ENCODE measurements around the gene FADS2. TPM values are rescaled to one million over a fixed set of nuclear protein-coding genes. Genes with fewer than 3 reads are reported as not detected.
A peak's percentile ranks its signal among the peaks of the same experiment; 100 is the strongest.

Gene FADS2
- polyA plus RNA-seq, 2 donors = 5.1 to 8.7 TPM

- H3K36me3 ChIP-seq (ENCODE audit: control insufficient read depth in 2 of 2, insufficient read depth in 2 of 2, low read length in 1 of 2) = no peaks in the 10 kb centered on the region
- H3K4me3 ChIP-seq (ENCODE audit: low read depth in 1 of 2, low read length in 2 of 2) = no peak overlapping the region
- peaks cover 0 to 4% of the 10 kb centered on the region in 2 donors for H3K27me3 ChIP-seq (ENCODE audit: control insufficient read depth in 1 of 2, insufficient read depth in 2 of 2, low read length in 2 of 2)
- peaks cover 5 to 18% of the 10 kb centered on the region in 2 donors for H3K4me1 ChIP-seq (ENCODE audit: control insufficient read depth in 2 of 2, insufficient read depth in 2 of 2, low read length in 1 of 2)
- no peak overlapping the region for H3K27ac ChIP-seq (ENCODE audit: low read depth in 2 of 2, low read length in 1 of 2)
- no peaks in the 10 kb centered on the region for H3K9me3 ChIP-seq (ENCODE audit: control insufficient read depth in 2 of 2, insufficient read depth in 1 of 2, low read depth in 1 of 2, low read length in 1 of 2)
- 81 to 90% methylated on average over 4 of the region's 4 CpGs for WGBS, 2 donors
These were observed 4.1 kb downstream of the FADS2 start for GRCh38 chr11:61832207-61832606.

- WGBS, 2 donors = 68 to 70% methylated on average over 7 of the region's 7 CpGs
- H3K27ac ChIP-seq (ENCODE audit: low read depth in 2 of 2, low read length in 1 of 2) = no peak overlapping the region
- no peak overlapping the region for H3K4me3 ChIP-seq (ENCODE audit: low read depth in 1 of 2, low read length in 2 of 2)
- H3K4me1 ChIP-seq (ENCODE audit: control insufficient read depth in 2 of 2, insufficient read depth in 2 of 2, low read length in 1 of 2) = peaks cover 2 to 18% of the 10 kb centered on the region in 2 donors
- H3K9me3 ChIP-seq (ENCODE audit: control insufficient read depth in 2 of 2, insufficient read depth in 1 of 2, low read depth in 1 of 2, low read length in 1 of 2) = no peaks in the 10 kb centered on the region
- H3K27me3 ChIP-seq (ENCODE audit: control insufficient read depth in 1 of 2, insufficient read depth in 2 of 2, low read length in 2 of 2) = peaks cover 0 to 4% of the 10 kb centered on the region in 2 donors
- H3K36me3 ChIP-seq (ENCODE audit: control insufficient read depth in 2 of 2, insufficient read depth in 2 of 2, low read length in 1 of 2) = no peaks in the 10 kb centered on the region
These were observed 4.7 kb downstream of the FADS2 start for GRCh38 chr11:61832754-61833153.

GRCh38 chr11:61833471-61833870 lies 5.4 kb downstream of the FADS2 start:
- H3K27me3 ChIP-seq (ENCODE audit: control insufficient read depth in 1 of 2, insufficient read depth in 2 of 2, low read length in 2 of 2) = peaks cover 0 to under 1% of the 10 kb centered on the region in 2 donors
- no peaks in the 10 kb centered on the region for H3K9me3 ChIP-seq (ENCODE audit: control insufficient read depth in 2 of 2, insufficient read depth in 1 of 2, low read depth in 1 of 2, low read length in 1 of 2)
- peaks cover 2 to 13% of the 10 kb centered on the region in 2 donors for H3K4me1 ChIP-seq (ENCODE audit: control insufficient read depth in 2 of 2, insufficient read depth in 2 of 2, low read length in 1 of 2)
- no peaks in the 10 kb centered on the region for H3K36me3 ChIP-seq (ENCODE audit: control insufficient read depth in 2 of 2, insufficient read depth in 2 of 2, low read length in 1 of 2)
- 71 to 83% methylated on average over 11 of the region's 11 CpGs for WGBS, 2 donors
- H3K27ac ChIP-seq (ENCODE audit: low read depth in 2 of 2, low read length in 1 of 2) = no peak overlapping the region
- H3K4me3 ChIP-seq (ENCODE audit: low read depth in 1 of 2, low read length in 2 of 2) = no peak overlapping the region

- H3K27ac ChIP-seq (ENCODE audit: low read depth in 2 of 2, low read length in 1 of 2) = peak overlapping the region; percentile 48 to 73
- no peaks in the 10 kb centered on the region for H3K9me3 ChIP-seq (ENCODE audit: control insufficient read depth in 2 of 2, insufficient read depth in 1 of 2, low read depth in 1 of 2, low read length in 1 of 2)
These were observed 5.8 kb downstream of the FADS2 start for GRCh38 chr11:61833926-61834277.

GRCh38 chr11:61834278-61835048 lies 6.4 kb downstream of the FADS2 start:
- Histone ChIP-seq H3K27me3 (ENCODE audit: control insufficient read depth in 1 of 2, insufficient read depth in 2 of 2, low read length in 2 of 2) (no peaks in the 10 kb centered on the region), H3K9me3 (ENCODE audit: control insufficient read depth in 2 of 2, insufficient read depth in 1 of 2, low read depth in 1 of 2, low read length in 1 of 2) (no peaks in the 10 kb centered on the region), H3K4me1 (ENCODE audit: control insufficient read depth in 2 of 2, insufficient read depth in 2 of 2, low read length in 1 of 2) (peaks cover 2 to 8% of the 10 kb centered on the region in 2 donors), H3K27ac (ENCODE audit: low read depth in 2 of 2, low read length in 1 of 2) (peak overlapping the region; percentile 48 to 73), H3K36me3 (ENCODE audit: control insufficient read depth in 2 of 2, insufficient read depth in 2 of 2, low read length in 1 of 2) (peaks cover 0 to 2% of the 10 kb centered on the region in 2 donors), H3K4me3 (ENCODE audit: low read depth in 1 of 2, low read length in 2 of 2) (no peak overlapping the region)
- WGBS, 2 donors = 54 to 59% methylated on average over 12 of the region's 12 CpGs

More at GRCh38 chr11:61833926-61834277, 5.8 kb downstream of the FADS2 start:
- peaks cover 2 to 9% of the 10 kb centered on the region in 2 donors for H3K4me1 ChIP-seq (ENCODE audit: control insufficient read depth in 2 of 2, insufficient read depth in 2 of 2, low read length in 1 of 2)
- no peaks in the 10 kb centered on the region for H3K27me3 ChIP-seq (ENCODE audit: control insufficient read depth in 1 of 2, insufficient read depth in 2 of 2, low read length in 2 of 2)
- 87 to 93% methylated on average over 12 of the region's 12 CpGs for WGBS, 2 donors
- no peak overlapping the region for H3K4me3 ChIP-seq (ENCODE audit: low read depth in 1 of 2, low read length in 2 of 2)
- H3K36me3 ChIP-seq (ENCODE audit: control insufficient read depth in 2 of 2, insufficient read depth in 2 of 2, low read length in 1 of 2) = peaks cover 0 to 1% of the 10 kb centered on the region in 2 donors

GRCh38 chr11:61836193-61836592 lies 8.1 kb downstream of the FADS2 start:
- Histone ChIP-seq H3K4me3 (ENCODE audit: low read depth in 1 of 2, low read length in 2 of 2) (no peak overlapping the region), H3K27me3 (ENCODE audit: control insufficient read depth in 1 of 2, insufficient read depth in 2 of 2, low read length in 2 of 2) (no peaks in the 10 kb centered on the region), H3K36me3 (ENCODE audit: control insufficient read depth in 2 of 2, insufficient read depth in 2 of 2, low read length in 1 of 2) (peaks cover 0 to 10% of the 10 kb centered on the region in 2 donors), H3K4me1 (ENCODE audit: control insufficient read depth in 2 of 2, insufficient read depth in 2 of 2, low read length in 1 of 2) (peaks cover 2 to 5% of the 10 kb centered on the region in 2 donors), H3K9me3 (ENCODE audit: control insufficient read depth in 2 of 2, insufficient read depth in 1 of 2, low read depth in 1 of 2, low read length in 1 of 2) (no peaks in the 10 kb centered on the region), H3K27ac (ENCODE audit: low read depth in 2 of 2, low read length in 1 of 2) (no peak overlapping the region)
- 93 to 95% methylated on average over 8 of the region's 8 CpGs for WGBS, 2 donors

- Histone ChIP-seq H3K4me1 (ENCODE audit: control insufficient read depth in 2 of 2, insufficient read depth in 2 of 2, low read length in 1 of 2) (peaks cover 2 to 5% of the 10 kb centered on the region in 2 donors), H3K27me3 (ENCODE audit: control insufficient read depth in 1 of 2, insufficient read depth in 2 of 2, low read length in 2 of 2) (no peaks in the 10 kb centered on the region), H3K4me3 (ENCODE audit: low read depth in 1 of 2, low read length in 2 of 2) (no peak overlapping the region), H3K27ac (ENCODE audit: low read depth in 2 of 2, low read length in 1 of 2) (no peak overlapping the region), H3K9me3 (ENCODE audit: control insufficient read depth in 2 of 2, insufficient read depth in 1 of 2, low read depth in 1 of 2, low read length in 1 of 2) (no peaks in the 10 kb centered on the region), H3K36me3 (ENCODE audit: control insufficient read depth in 2 of 2, insufficient read depth in 2 of 2, low read length in 1 of 2) (peaks cover 0 to 13% of the 10 kb centered on the region in 2 donors)
- WGBS, 2 donors = 88% methylated on average over 15 of the region's 15 CpGs
These were observed 9.4 kb downstream of the FADS2 start for GRCh38 chr11:61837411-61838005.

GRCh38 chr11:61838501-61838900 lies 10.4 kb downstream of the FADS2 start:
- no peak overlapping the region for H3K27ac ChIP-seq (ENCODE audit: low read depth in 2 of 2, low read length in 1 of 2)
- 91 to 93% methylated on average over 4 to 5 of the region's 5 CpGs for WGBS, 2 donors
- peaks cover 2 to 5% of the 10 kb centered on the region in 2 donors for H3K4me1 ChIP-seq (ENCODE audit: control insufficient read depth in 2 of 2, insufficient read depth in 2 of 2, low read length in 1 of 2)
- H3K27me3 ChIP-seq (ENCODE audit: control insufficient read depth in 1 of 2, insufficient read depth in 2 of 2, low read length in 2 of 2) = no peaks in the 10 kb centered on the region
- no peaks in the 10 kb centered on the region for H3K9me3 ChIP-seq (ENCODE audit: control insufficient read depth in 2 of 2, insufficient read depth in 1 of 2, low read depth in 1 of 2, low read length in 1 of 2)
- peaks cover 0 to 13% of the 10 kb centered on the region in 2 donors for H3K36me3 ChIP-seq (ENCODE audit: control insufficient read depth in 2 of 2, insufficient read depth in 2 of 2, low read length in 1 of 2)
- H3K4me3 ChIP-seq (ENCODE audit: low read depth in 1 of 2, low read length in 2 of 2) = no peak overlapping the region

GRCh38 chr11:61838921-61839320 lies 10.8 kb downstream of the FADS2 start:
- peaks cover 2 to 5% of the 10 kb centered on the region in 2 donors for H3K4me1 ChIP-seq (ENCODE audit: control insufficient read depth in 2 of 2, insufficient read depth in 2 of 2, low read length in 1 of 2)
- no peaks in the 10 kb centered on the region for H3K9me3 ChIP-seq (ENCODE audit: control insufficient read depth in 2 of 2, insufficient read depth in 1 of 2, low read depth in 1 of 2, low read length in 1 of 2)
- H3K4me3 ChIP-seq (ENCODE audit: low read depth in 1 of 2, low read length in 2 of 2) = no peak overlapping the region
- no peaks in the 10 kb centered on the region for H3K27me3 ChIP-seq (ENCODE audit: control insufficient read depth in 1 of 2, insufficient read depth in 2 of 2, low read length in 2 of 2)
- H3K27ac ChIP-seq (ENCODE audit: low read depth in 2 of 2, low read length in 1 of 2) = no peak overlapping the region
- peaks cover 0 to 13% of the 10 kb centered on the region in 2 donors for H3K36me3 ChIP-seq (ENCODE audit: control insufficient read depth in 2 of 2, insufficient read depth in 2 of 2, low read length in 1 of 2)
- WGBS, 2 donors = 86 to 88% methylated on average over 10 of the region's 10 CpGs

Data from esophagus (tissue), 2 donors.